Effector memory CD4-positive, alpha-beta T cell (primary cell): Measurements from ENCODE around the gene FIBCD1.

Experiments used
- DNase-seq, 3 donors: peaks; one replicate each; pipeline ENCODE4 v3.0.0-alpha.2; 2020
- H3K27ac ChIP-seq: 2 replicates; pipeline ENCODE4 v1.7.0; 2013; ENCODE audit warnings: mild to moderate bottlenecking, low read length, moderate library complexity; ENCODE audit not compliant: insufficient read depth, poor library complexity, severe bottlenecking
- H3K27me3 ChIP-seq: replicated peaks from 2 replicates; pipeline ENCODE4 v1.7.0; 2013; ENCODE audit warnings: mild to moderate bottlenecking, low read length; ENCODE audit not compliant: insufficient read depth, control insufficient read depth, poor library complexity, severe bottlenecking
- H3K36me3 ChIP-seq: 2 replicates; pipeline ENCODE4 v1.7.0; 2013; ENCODE audit warnings: mild to moderate bottlenecking, low read length, moderate library complexity; ENCODE audit not compliant: control insufficient read depth, insufficient read depth
- H3K4me1 ChIP-seq: 2 replicates; pipeline ENCODE4 v1.7.0; 2013; ENCODE audit warnings: low read length, mild to moderate bottlenecking; ENCODE audit not compliant: control insufficient read depth, insufficient read depth, poor library complexity, severe bottlenecking
- H3K4me3 ChIP-seq: 2 replicates; pipeline ENCODE4 v1.7.0; 2013; ENCODE audit warnings: low read length, low read depth, mild to moderate bottlenecking; ENCODE audit not compliant: insufficient read depth, poor library complexity, severe bottlenecking
- H3K9me3 ChIP-seq: 2 replicates; pipeline ENCODE4 v1.7.0; 2013; ENCODE audit warnings: mild to moderate bottlenecking, low read length, moderate library complexity; ENCODE audit not compliant: control insufficient read depth

FIBCD1 gene

GRCh38 chr9:130905902-130906734 is 32.9 kb downstream of the FIBCD1 start:
- Histone ChIP-seq H3K27me3 (no peaks in the 10 kb centered on the region), H3K36me3 (no peaks in the 10 kb centered on the region), H3K4me3 (no peak overlapping the region), H3K4me1 (no peaks in the 10 kb centered on the region), H3K9me3 (no peaks in the 10 kb centered on the region), H3K27ac (no peak overlapping the region)
- no peak for DNase-seq

DNA sequence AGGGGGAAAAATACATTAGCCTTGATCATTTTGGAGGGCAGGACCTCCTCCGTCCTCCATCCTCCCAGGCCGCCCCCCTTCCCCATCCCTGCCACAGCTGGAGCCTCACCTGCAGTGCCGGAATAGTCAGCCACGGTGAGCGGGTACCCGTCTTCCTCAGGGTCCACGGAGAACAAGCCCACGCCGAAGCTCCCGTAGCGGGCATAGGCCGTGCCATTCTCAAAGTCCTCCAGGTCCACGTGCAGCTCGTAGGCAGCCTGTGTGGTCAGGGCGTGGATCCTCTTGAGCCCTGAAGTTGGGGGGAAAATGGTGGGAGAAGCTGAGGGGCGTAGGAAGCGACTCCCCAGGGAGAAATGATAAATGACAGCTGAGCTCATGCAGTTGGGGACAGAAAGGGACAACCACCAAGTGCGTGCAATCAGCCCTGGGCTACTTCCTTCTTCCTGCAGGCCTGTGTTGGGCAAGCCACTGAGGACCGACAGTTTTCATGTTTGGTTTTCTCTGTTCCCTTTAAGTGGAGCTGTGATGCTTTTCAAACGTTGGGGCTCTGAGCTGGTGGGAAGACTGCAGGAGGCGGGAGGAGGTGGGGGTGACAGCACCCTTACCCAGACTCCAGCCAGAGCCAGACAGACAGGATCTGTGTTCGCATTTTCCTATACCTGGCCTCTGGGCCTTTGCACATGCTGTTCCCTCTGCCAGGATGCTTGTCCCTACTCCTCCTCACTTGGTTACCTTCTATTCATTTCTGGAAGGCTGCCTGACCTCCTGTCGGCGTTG is 33.7 kb downstream of the FIBCD1 start:
- Histone ChIP-seq H3K27me3 (no peaks in the 10 kb centered on the region), H3K36me3 (no peaks in the 10 kb centered on the region)
- DNase-seq: no peak

DNA sequence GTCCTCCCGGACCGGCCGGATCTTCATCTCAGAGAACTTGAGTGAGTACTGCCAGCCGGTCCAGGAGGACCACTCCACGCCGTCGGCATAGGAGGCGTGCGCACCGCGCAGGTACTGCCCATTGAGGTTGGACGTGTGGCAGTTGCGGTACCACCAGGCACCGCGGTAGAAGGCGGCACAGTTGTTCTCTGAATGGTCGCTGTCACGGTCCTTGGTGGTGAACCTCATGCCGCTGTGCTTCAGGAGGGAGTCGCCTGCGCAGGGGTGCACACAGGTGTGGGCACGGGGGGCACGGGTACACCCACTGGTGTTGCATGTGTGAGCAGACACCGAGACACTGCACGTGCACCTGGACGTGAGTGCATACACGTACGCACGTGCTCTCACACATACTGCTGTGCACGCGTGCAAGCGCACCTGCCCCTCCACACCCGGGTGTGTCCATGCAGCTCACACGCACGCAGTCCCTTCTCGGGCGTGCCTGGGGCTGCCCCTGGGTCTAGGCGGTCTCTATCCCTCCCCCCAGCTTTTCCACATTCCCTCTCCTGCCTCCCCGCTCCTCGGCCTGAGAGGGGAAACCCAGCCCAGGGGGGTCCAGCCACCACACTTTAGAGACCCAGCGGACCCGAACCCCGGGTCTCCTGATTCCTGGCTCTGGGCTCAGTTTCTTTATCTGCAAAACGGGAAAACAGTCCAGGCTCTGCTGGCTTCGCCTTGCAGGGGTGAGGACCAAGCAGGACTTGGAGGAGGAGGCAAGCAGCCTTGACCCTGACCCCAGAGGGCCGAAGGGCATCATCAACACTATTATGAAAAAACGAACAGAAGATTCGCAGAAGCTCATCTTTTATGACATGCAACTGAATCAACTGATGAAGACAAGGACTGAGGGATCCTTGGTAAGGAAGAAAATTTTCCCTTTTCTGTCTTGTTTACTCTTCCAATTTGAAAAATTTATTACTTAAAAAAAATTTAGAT is 34.7 kb downstream of the FIBCD1 start:
- Histone ChIP-seq H3K4me1 (no peaks in the 10 kb centered on the region), H3K27ac (no peak overlapping the region), H3K9me3 (no peaks in the 10 kb centered on the region), H3K36me3 (no peaks in the 10 kb centered on the region), H3K27me3 (no peaks in the 10 kb centered on the region), H3K4me3 (no peak overlapping the region)
- no peak for DNase-seq

More for the DNA sequence above, 33.7 kb downstream of the FIBCD1 start:
- H3K4me3 ChIP-seq: no peak overlapping the region
- H3K9me3 ChIP-seq: no peaks in the 10 kb centered on the region
- no peaks in the 10 kb centered on the region for H3K4me1 ChIP-seq
- no peak overlapping the region for H3K27ac ChIP-seq

GRCh38 chr9:130903194-130904069 is 35.6 kb downstream of the FIBCD1 start:
- H3K4me1 ChIP-seq: no peaks in the 10 kb centered on the region
- no peaks in the 10 kb centered on the region for H3K9me3 ChIP-seq
- no peaks in the 10 kb centered on the region for H3K27me3 ChIP-seq
- no peak overlapping the region for H3K27ac ChIP-seq
- H3K4me3 ChIP-seq: no peak overlapping the region
- no peak for DNase-seq
- H3K36me3 ChIP-seq: no peaks in the 10 kb centered on the region

GRCh38 chr9:130902204-130903185 is 36.6 kb downstream of the FIBCD1 start:
- Histone ChIP-seq H3K27me3 (no peaks in the 10 kb centered on the region), H3K9me3 (no peaks in the 10 kb centered on the region), H3K4me3 (no peak overlapping the region), H3K36me3 (no peaks in the 10 kb centered on the region), H3K4me1 (no peaks in the 10 kb centered on the region), H3K27ac (no peak overlapping the region)
- DNase-seq: no peak

- no peaks in the 10 kb centered on the region for H3K27me3 ChIP-seq
- no peak for DNase-seq
- no peaks in the 10 kb centered on the region for H3K9me3 ChIP-seq
- no peak overlapping the region for H3K4me3 ChIP-seq
- H3K36me3 ChIP-seq: no peaks in the 10 kb centered on the region
- no peaks in the 10 kb centered on the region for H3K4me1 ChIP-seq
- no peak overlapping the region for H3K27ac ChIP-seq
These were observed 37.4 kb downstream of the FIBCD1 start for GRCh38 chr9:130901498-130902203.

DNA sequence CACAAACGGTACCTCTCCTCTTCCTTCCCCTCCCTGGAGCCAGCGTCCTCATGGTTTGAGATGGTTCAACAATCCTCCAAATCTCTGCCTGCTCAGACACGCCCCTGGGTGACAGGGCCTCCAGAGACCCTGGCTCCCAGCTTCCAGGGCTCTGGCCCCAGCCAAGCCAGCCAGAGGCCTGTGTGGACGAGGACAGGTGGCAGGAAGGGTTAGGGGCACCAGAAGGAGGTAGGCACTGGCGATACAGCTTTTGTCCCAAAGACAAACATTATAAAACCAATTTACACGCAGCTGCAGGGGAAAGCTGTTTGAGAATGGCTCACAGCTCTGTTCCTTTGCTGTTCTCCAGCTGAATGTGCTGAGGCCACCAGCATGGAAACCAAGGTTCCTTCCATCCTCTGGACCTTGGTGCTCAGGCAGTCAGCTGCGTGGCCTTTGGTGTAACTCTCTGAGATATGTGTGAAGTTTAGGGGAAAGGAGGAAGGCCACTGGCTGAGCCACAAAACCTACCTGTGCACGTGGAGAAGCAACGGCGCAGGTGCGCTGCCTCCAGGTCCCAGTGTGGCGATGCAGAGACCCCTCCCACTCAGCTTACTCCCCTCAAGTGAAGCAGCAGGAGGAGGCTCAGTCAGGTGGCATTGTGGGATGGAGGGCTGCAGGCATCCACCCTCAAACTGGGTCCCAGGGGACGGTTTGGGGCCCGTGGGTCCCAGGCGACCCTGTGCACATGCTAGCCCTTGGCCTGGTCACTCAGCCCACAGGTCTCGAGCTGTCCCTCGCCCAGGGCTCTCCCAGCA is 38.1 kb downstream of the FIBCD1 start:
- no peaks in the 10 kb centered on the region for H3K9me3 ChIP-seq
- no peak overlapping the region for H3K4me3 ChIP-seq
- no peaks in the 10 kb centered on the region for H3K36me3 ChIP-seq
- DNase-seq: no peak
- no peaks in the 10 kb centered on the region for H3K27me3 ChIP-seq
- no peaks in the 10 kb centered on the region for H3K4me1 ChIP-seq
- H3K27ac ChIP-seq: no peak overlapping the region
